Measurements from ENCODE around the gene CYP4F3.

The CYP4F3 gene

GRCh38 chr19:15666186-15666585 lies 25.5 kb downstream of the CYP4F3 start:
- no peak for TF ChIP-seq CTCF (IDR thresholded peaks at IDR 0.05)
- Histone ChIP-seq H3K27me3 (peaks cover 0 to 8% of the 10 kb centered on the region in 2 donors), H3K4me1 (no peaks in the 10 kb centered on the region), H3K27ac (no peak overlapping the region), H3K9me3 (no peaks in the 10 kb centered on the region), H3K36me3 (no peaks in the 10 kb centered on the region), H3K4me3 (no peak overlapping the region)
- intact Hi-C loops (cut with DNase I; ENCODE audit: low total_unique reads): no loop called here
- no peak for DNase-seq

- Histone ChIP-seq H3K4me3 (no peak overlapping the region), H3K4me1 (no peaks in the 10 kb centered on the region), H3K9me3 (no peaks in the 10 kb centered on the region), H3K27me3 (peaks cover 0 to 8% of the 10 kb centered on the region in 2 donors), H3K36me3 (no peaks in the 10 kb centered on the region), H3K27ac (no peak overlapping the region)
- no peak for DNase-seq
- TF ChIP-seq CTCF (IDR thresholded peaks at IDR 0.05): no peak
- intact Hi-C loops (cut with DNase I; ENCODE audit: low total_unique reads): no loop called here
Observed at GRCh38 chr19:15666883-15667282, 26.2 kb downstream of the CYP4F3 start.

- peaks cover 0 to 3% of the 10 kb centered on the region in 2 donors for H3K27me3 ChIP-seq
- intact Hi-C loops (cut with DNase I; ENCODE audit: low total_unique reads): no loop called here
- H3K4me1 ChIP-seq: peaks cover 0 to 10% (median 8%) of the 10 kb centered on the region in 4 donors
- TF ChIP-seq CTCF (IDR thresholded peaks at IDR 0.05): no peak
- no peak for DNase-seq
- no peak overlapping the region for H3K4me3 ChIP-seq
- no peaks in the 10 kb centered on the region for H3K36me3 ChIP-seq
- H3K9me3 ChIP-seq: no peaks in the 10 kb centered on the region
- no peak overlapping the region for H3K27ac ChIP-seq
Observed at GRCh38 chr19:15669440-15669839, 28.7 kb downstream of the CYP4F3 start.

GRCh38 chr19:15669891-15670290 lies 29.2 kb downstream of the CYP4F3 start:
- no peaks in the 10 kb centered on the region for H3K27me3 ChIP-seq
- no peak overlapping the region for H3K4me3 ChIP-seq
- H3K9me3 ChIP-seq: no peaks in the 10 kb centered on the region
- intact Hi-C loops (cut with DNase I; ENCODE audit: low total_unique reads): no loop called here
- TF ChIP-seq CTCF (IDR thresholded peaks at IDR 0.05): no peak
- no peak overlapping the region for H3K27ac ChIP-seq
- peaks cover 0 to 10% (median 8%) of the 10 kb centered on the region in 4 donors for H3K4me1 ChIP-seq
- no peak for DNase-seq
- no peaks in the 10 kb centered on the region for H3K36me3 ChIP-seq

- Histone ChIP-seq H3K4me3 (no peak overlapping the region), H3K9me3 (no peaks in the 10 kb centered on the region), H3K4me1 (peaks cover 0 to 10% (median 8%) of the 10 kb centered on the region in 4 donors), H3K27ac (no peak overlapping the region), H3K36me3 (no peaks in the 10 kb centered on the region), H3K27me3 (no peaks in the 10 kb centered on the region)
- intact Hi-C loops (cut with DNase I; ENCODE audit: low total_unique reads): no loop called here
- no peak for TF ChIP-seq CTCF (IDR thresholded peaks at IDR 0.05)
- no peak for DNase-seq
Observed at GRCh38 chr19:15671237-15671821, 30.6 kb downstream of the CYP4F3 start.
